SHP77 (cell line): ENCODE results near the gene ABHD17C.

Experiments used
- DNase-seq, 2 experiments: peaks; one replicate each; lab custom pipeline; 2025; lab: John Stamatoyannopoulos, UW

ABHD17C gene

GRCh38 chr15:80787316-80787715 is 92.2 kb downstream of the ABHD17C start:
- DNase-seq: no peak

DNA sequence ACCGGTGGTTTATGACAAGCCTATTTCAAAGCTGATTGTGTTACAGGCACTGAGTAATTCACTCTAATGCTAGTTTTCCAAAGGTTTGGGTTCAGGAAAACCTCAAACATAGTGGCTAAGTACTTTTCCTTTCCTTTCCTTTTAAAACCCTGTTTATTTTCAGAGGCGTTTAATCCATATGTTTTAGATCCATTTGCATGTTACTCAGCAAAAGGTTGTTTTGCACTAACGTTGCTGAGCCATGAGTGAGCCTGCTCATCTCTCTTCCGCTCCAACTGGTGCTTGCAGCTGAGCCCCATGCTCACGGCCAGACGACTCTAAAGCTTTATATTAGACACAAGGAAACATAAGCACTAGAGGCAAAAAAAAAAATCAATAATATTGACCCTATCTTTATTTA is 93.4 kb downstream of the ABHD17C start:
- no peak for DNase-seq

DNA sequence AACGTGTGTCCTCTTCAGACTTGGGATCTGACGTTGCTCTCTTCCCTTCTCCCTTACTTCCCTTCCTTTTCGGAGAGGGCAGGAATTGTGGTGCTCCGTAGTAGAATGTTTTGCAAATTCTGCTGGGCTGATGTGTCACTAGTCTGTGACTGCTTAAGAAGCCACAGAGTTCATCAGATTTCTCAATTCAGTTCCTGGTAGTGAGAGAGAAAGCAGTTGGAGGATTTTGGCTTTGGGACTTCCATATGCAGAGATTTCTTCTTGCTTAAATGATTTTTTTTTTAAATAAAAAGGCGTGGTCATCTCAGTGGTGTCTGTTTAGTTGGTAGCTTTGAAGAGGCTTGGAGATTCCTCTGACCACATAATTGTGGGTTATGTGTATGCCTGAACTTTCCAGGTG is 94.2 kb downstream of the ABHD17C start:
- DNase-seq: no peak

DNA sequence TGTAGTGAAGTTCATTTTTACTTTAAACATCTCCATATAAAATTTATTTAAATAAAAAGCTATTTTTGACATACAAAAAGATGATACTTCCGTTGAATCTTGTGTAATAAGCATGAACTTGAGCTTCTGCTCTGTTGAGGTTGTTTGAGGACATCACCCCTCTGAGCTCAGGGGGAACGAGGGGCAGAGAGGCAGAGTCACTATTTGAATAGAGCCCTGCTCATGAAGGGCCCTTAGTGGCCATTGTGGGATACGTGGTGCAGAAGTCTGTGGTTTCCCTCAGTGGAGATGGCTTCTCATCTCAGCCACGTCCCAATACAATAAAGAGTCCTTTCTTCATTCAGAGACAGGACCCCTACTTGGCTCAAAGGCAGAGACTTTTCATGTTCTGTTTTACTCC is 94.7 kb downstream of the ABHD17C start:
- no peak for DNase-seq

GRCh38 chr15:80790236-80790635 is 95.1 kb downstream of the ABHD17C start:
- no peak for DNase-seq

GRCh38 chr15:80791004-80791403 is 95.9 kb downstream of the ABHD17C start:
- DNase-seq: no peak

GRCh38 chr15:80796407-80796806 is 101.3 kb downstream of the ABHD17C start:
- DNase-seq: no peak

GRCh38 chr15:80798911-80799310 is 103.8 kb downstream of the ABHD17C start:
- DNase-seq: no peak

GRCh38 chr15:80800067-80800466 is 105.0 kb downstream of the ABHD17C start:
- DNase-seq: no peak

- peak; percentile 23 to 77 for DNase-seq
Measured at GRCh38 chr15:80801891-80802680, 107.0 kb downstream of the ABHD17C start.

- no peak for DNase-seq
Measured at GRCh38 chr15:80803580-80804525, 108.7 kb downstream of the ABHD17C start.

- peak; percentile 70 to 80 for DNase-seq
Measured at GRCh38 chr15:80804970-80805495, 109.9 kb downstream of the ABHD17C start.
